AG09309 (cell line): ENCODE measurements around the gene NIT2.

Experiments
- DNase-seq: peaks from one replicate; pipeline ENCODE4 v3.0.0-alpha.2; 2010; ENCODE audit warnings: low read depth
- H3K4me3 ChIP-seq: 2 replicates; pipeline ENCODE4 v1.5.1; 2011; ENCODE audit warnings: mild to moderate bottlenecking, low read depth, low read length, moderate library complexity; ENCODE audit not compliant: control insufficient read depth
- TF ChIP-seq, protein P1 (sequence below): IDR thresholded peaks from 2 replicates; pipeline ENCODE4 v1.5.1; 2011; ENCODE audit warnings: mild to moderate bottlenecking, low read depth, low read length, inconsistent platforms; ENCODE audit not compliant: insufficient read depth, control insufficient read depth; ENCODE audit errors: missing control alignments

The NIT2 gene

DNA sequence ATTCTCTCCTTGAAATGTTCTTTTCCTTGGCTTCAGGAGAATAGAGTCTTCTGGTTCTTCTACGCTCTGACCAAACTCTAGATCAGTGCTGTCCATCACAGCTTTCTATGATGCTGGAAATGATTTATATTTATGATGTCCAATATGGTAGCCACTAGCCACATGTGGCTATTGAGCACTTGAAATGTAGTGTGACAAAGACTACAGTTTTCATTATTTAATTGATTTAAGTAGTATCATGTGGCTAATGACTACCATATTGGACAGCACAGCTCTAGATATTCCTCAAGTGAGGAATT lies 69.6 kb downstream of the NIT2 start:
- no peak overlapping the region for H3K4me3 ChIP-seq
- TF ChIP-seq, protein P1, sequence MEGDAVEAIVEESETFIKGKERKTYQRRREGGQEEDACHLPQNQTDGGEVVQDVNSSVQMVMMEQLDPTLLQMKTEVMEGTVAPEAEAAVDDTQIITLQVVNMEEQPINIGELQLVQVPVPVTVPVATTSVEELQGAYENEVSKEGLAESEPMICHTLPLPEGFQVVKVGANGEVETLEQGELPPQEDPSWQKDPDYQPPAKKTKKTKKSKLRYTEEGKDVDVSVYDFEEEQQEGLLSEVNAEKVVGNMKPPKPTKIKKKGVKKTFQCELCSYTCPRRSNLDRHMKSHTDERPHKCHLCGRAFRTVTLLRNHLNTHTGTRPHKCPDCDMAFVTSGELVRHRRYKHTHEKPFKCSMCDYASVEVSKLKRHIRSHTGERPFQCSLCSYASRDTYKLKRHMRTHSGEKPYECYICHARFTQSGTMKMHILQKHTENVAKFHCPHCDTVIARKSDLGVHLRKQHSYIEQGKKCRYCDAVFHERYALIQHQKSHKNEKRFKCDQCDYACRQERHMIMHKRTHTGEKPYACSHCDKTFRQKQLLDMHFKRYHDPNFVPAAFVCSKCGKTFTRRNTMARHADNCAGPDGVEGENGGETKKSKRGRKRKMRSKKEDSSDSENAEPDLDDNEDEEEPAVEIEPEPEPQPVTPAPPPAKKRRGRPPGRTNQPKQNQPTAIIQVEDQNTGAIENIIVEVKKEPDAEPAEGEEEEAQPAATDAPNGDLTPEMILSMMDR = no peak
- DNase-seq = no peak

DNA sequence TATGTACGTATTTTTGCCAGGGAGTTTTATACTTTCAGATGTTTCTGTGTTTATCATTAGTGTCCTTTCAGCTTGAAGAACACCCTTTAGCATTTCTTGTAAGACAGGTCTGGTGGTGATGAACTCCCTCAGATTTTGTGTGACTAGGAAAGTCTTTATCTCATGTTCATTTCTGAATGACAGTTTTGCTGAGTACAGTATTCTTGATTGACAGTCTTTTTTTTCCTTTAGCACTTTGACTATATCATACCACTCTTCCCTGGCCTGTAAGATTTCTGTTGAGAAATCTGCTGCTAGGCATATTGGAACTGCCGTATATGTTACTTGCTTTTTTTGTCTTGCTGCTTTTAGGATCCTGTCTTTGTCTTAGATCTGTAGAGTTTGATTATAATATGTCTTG lies 72.6 kb downstream of the NIT2 start:
- no peak for DNase-seq
- TF ChIP-seq, protein P1 = no peak
- H3K4me3 ChIP-seq = no peak overlapping the region

DNA sequence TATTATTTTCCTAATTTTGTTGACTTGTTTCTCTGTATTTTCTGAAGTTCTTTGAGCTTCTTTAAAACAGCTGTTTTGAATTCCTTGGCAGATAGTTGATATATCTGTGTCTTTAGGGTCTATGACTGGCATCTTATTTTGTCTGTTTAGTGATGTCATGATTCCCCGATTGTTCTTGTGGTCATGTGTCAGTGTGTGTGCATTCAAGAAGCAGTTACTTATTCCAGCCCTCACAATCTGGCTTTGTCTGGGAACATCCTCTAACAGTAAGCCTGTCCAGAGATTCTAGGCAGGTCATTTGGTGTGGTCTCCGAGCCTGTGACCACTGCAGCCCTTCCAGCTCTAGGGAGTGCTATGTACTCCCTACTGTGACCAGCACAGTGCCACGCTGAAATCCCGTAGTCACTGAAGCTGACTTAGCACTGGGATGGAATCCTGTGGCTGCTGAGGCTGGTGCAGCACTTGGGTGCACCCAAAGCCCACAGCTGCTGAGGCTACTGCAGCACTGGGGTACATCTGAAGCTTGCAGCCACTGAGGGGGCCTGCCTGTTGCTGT lies 73.5 kb downstream of the NIT2 start:
- no peak overlapping the region for H3K4me3 ChIP-seq
- TF ChIP-seq, protein P1 = no peak
- no peak for DNase-seq
